ENCODE results near the gene JARID2. TPM values are rescaled to one million over a fixed set of nuclear protein-coding genes. Genes with fewer than 3 reads are reported as not detected.

JARID2 gene
- total and polyA plus RNA-seq, 8 donors: 2.4 to 42.6 (median 11.5) TPM

DNA sequence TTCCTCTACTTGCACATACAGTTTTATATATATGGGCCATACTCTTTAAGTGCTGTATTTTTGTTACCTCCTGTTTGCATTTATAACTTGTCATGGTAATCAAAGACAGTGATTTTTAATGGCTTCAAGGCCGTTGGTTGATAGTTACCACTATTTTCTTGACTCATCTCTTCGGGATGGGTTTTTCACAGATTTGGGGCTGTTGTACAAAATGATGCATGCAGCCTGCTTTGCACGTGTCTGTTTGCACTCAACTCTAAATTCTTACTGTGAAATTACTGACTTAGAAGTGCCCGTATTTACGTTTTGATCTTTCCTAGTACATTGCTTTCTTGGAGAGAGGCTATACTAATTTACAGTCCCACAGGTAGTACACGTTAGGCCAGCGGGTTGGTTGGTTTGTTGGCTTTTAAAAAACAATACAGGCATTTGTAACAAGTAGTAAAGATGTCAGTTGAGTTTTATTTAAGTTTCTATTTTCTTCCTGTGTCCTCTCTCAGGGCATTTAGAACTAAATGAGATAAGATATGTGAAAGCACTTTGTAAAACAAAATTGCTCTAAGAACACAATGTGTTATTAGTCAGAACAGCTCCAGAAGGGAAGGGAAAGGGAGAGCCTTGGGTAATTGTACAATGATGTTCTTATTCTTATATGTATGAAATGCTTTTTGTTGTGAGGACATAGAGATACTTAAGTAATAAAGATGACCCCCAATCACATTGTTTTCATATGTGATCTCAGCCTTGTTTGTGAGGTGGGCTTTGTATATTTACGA is 11.7 kb downstream of the JARID2 start:
- intact Hi-C loops (cut with DNase I; ENCODE audit: low total_unique reads): no loop called here
- H3K27me3 ChIP-seq: no peaks in the 10 kb centered on the region
- H3K27ac ChIP-seq: no peak overlapping the region
- H3K4me3 ChIP-seq: no peak overlapping the region
- peaks cover 39 to 91% (median 65%) of the 10 kb centered on the region in 4 donors for H3K4me1 ChIP-seq
- no peak for DNase-seq
- WGBS, 5 donors: 61 to 74% (median 66%) methylated on average over 8 of the region's 8 CpGs
- TF ChIP-seq EP300 (IDR thresholded peaks at IDR 0.05) (no peak), POLR2AphosphoS5 (IDR thresholded peaks at IDR 0.05) (no peak), POLR2A (IDR thresholded peaks at IDR 0.05) (no peak)
- TF ChIP-seq, protein P1, sequence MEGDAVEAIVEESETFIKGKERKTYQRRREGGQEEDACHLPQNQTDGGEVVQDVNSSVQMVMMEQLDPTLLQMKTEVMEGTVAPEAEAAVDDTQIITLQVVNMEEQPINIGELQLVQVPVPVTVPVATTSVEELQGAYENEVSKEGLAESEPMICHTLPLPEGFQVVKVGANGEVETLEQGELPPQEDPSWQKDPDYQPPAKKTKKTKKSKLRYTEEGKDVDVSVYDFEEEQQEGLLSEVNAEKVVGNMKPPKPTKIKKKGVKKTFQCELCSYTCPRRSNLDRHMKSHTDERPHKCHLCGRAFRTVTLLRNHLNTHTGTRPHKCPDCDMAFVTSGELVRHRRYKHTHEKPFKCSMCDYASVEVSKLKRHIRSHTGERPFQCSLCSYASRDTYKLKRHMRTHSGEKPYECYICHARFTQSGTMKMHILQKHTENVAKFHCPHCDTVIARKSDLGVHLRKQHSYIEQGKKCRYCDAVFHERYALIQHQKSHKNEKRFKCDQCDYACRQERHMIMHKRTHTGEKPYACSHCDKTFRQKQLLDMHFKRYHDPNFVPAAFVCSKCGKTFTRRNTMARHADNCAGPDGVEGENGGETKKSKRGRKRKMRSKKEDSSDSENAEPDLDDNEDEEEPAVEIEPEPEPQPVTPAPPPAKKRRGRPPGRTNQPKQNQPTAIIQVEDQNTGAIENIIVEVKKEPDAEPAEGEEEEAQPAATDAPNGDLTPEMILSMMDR (IDR thresholded peaks at IDR 0.05): no peak
- H3K9me3 ChIP-seq: no peaks in the 10 kb centered on the region
- H3K36me3 ChIP-seq: no peaks in the 10 kb centered on the region

DNA sequence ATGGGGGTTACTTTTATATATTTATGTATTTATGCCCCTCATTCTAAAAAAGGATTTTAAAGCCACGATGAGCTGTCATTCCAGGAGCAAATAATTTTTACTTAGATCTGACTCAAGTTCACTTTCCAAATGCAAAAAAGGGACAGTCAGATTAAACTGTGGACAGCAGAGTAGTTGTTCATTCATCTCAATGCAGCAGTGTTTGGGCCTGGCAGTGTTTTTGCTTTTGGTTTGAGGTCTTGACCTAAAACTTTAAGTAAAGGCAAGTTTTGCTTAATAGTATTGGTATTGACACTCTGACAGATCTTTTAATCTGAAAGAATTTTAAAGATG is 13.9 kb downstream of the JARID2 start:
- Histone ChIP-seq H3K4me1 (peaks cover 34 to 89% (median 63%) of the 10 kb centered on the region in 4 donors), H3K27me3 (no peaks in the 10 kb centered on the region), H3K4me3 (no peak overlapping the region), H3K9me3 (no peaks in the 10 kb centered on the region), H3K27ac (no peak overlapping the region), H3K36me3 (no peaks in the 10 kb centered on the region)
- intact Hi-C loops (cut with DNase I; ENCODE audit: low total_unique reads): no loop called here
- no peak for DNase-seq
- WGBS, 5 donors: 44 to 62% (median 54%) methylated on average over 1 of the region's 1 CpG
- TF ChIP-seq, protein P1 (IDR thresholded peaks at IDR 0.05): no peak
- TF ChIP-seq EP300 (IDR thresholded peaks at IDR 0.05) (no peak), POLR2AphosphoS5 (IDR thresholded peaks at IDR 0.05) (no peak), POLR2A (IDR thresholded peaks at IDR 0.05) (no peak)

DNA sequence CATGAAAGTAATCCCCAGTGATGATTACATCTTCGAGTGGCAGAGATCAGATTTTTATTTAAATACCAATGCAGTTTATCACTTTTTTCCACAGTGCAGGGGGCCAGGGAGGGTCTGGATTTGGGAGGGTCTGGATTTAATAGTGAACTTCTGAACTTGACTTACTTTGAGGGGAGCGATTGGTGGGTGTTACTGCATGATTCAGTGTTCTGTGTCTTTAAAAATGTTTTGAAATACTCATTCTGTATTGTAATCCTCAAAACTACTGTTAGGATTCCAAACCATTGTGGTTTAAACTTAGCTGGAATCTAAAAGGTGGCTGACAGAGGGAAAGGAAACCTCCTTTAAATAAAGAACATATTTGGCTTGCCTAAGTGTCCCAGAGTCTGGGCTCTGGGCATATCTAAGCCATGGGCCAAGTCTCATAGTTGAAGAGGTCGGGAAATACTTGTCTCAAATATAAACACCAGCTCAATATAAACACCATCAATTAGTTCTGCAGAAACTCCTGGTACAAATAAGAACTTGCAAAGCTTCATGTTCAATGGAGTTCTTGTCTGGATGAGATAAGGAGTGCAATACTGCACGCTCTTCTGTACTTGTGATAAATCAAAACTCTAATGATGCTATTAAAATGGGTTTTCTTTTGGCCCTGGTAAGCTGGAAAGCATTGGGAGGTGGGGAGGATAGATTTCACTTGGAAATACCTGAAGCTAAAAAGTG is 14.4 kb downstream of the JARID2 start:
- Histone ChIP-seq H3K27me3 (no peaks in the 10 kb centered on the region), H3K4me3 (no peak overlapping the region), H3K36me3 (no peaks in the 10 kb centered on the region), H3K27ac (peak overlapping the region in 1 of 5 donors; percentile 4), H3K4me1 (peaks cover 34 to 91% (median 65%) of the 10 kb centered on the region in 4 donors), H3K9me3 (no peaks in the 10 kb centered on the region)
- 33 to 49% (median 35%) methylated on average over 4 of the region's 4 CpGs for WGBS, 5 donors
- TF ChIP-seq POLR2AphosphoS5 (IDR thresholded peaks at IDR 0.05): no peak
- TF ChIP-seq EP300 (IDR thresholded peaks at IDR 0.05): no peak
- no peak for TF ChIP-seq POLR2A (IDR thresholded peaks at IDR 0.05)
- TF ChIP-seq, protein P1 (IDR thresholded peaks at IDR 0.05): no peak
- intact Hi-C loops (cut with DNase I; ENCODE audit: low total_unique reads): no loop called here
- DNase-seq: no peak

DNA sequence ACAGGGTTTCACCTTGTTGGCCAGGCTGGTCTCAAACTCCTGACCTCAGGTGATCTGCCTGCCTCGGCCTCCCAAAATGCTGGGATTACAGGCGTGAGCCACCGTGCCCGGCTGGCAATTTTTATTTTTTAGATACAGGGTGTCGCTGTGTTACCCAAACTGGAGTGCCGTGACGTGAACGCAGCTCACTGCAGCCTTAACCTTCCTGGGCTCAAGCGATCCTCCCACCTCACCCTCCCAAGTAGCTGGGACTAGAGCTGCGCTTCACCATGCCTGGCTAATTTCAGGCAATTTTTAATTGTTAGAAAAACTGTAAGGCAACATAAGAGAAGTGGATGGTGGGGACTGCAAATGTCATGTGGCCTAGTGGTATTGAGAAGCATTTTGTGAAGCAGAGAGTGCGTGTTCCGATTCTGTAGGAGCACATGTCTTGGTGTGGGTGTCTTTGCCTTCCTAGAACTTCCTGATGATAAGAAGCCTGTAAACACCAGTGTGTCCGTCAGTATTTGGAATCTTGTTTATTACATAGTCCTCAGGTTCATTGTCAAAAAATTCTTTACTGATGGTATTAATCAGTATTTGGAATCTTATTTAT is 18.0 kb downstream of the JARID2 start:
- no peak for TF ChIP-seq POLR2AphosphoS5 (IDR thresholded peaks at IDR 0.05)
- no peak for TF ChIP-seq EP300 (IDR thresholded peaks at IDR 0.05)
- TF ChIP-seq POLR2A (IDR thresholded peaks at IDR 0.05): no peak
- TF ChIP-seq, protein P1 (IDR thresholded peaks at IDR 0.05): no peak
- 87 to 91% (median 90%) methylated on average over 13 of the region's 13 CpGs for WGBS, 5 donors
- intact Hi-C loops (cut with DNase I; ENCODE audit: low total_unique reads): no loop called here
- Histone ChIP-seq H3K27ac (no peak overlapping the region), H3K9me3 (no peaks in the 10 kb centered on the region), H3K4me3 (no peak overlapping the region), H3K36me3 (no peaks in the 10 kb centered on the region), H3K27me3 (no peaks in the 10 kb centered on the region), H3K4me1 (peaks cover 51 to 91% (median 65%) of the 10 kb centered on the region in 4 donors)
- no peak for DNase-seq
